K562 (cell line): ENCODE measurements around the gene LRRC47. TPM values are rescaled to one million over a fixed set of nuclear protein-coding genes. Genes with fewer than 3 reads are reported as not detected.

ENCODE experiments used
- CCAR2 ChIP-seq: fragments of 200-400 bp; formaldehyde crosslinking; IDR thresholded peaks from 2 replicates; pipeline ENCODE4 v1.6.1; 2017; ENCODE audit warnings: mild to moderate bottlenecking, low read depth, low read length
- ELK3 ChIP-seq: fragments of 450-650 bp; formaldehyde crosslinking; IDR thresholded peaks from 2 replicates; pipeline ENCODE4 v1.4.0; 2020; ENCODE audit warnings: mild to moderate bottlenecking
- ETS1 ChIP-seq: conservative IDR thresholded peaks from 2 replicates; pipeline ENCODE4 v1.6.1; 2011; ENCODE audit warnings: low read depth, mild to moderate bottlenecking, low read length; ENCODE audit not compliant: control insufficient read depth
- FOS ChIP-seq: IDR thresholded peaks from 3 replicates; pipeline ENCODE4 v1.6.1; 2011; ENCODE audit not compliant: insufficient read length; ENCODE audit errors: extremely low read depth
- HINFP ChIP-seq: fragments of 450-650 bp; conservative IDR thresholded peaks from 2 replicates; pipeline ENCODE4 v1.6.1; 2016; ENCODE audit warnings: missing genetic modification characterization, low read depth, mild to moderate bottlenecking, control low read depth, missing compliant biosample characterization
- KAT2B ChIP-seq: IDR thresholded peaks from one replicate; pipeline ENCODE4 v1.6.1; 2012; ENCODE audit warnings: low read depth, mild to moderate bottlenecking, control low read depth, inconsistent platforms, low read length, moderate library complexity
- KLF13 ChIP-seq: fragments of 450-650 bp; IDR thresholded peaks from 2 replicates; pipeline ENCODE4 v1.6.1; 2016; ENCODE audit warnings: missing genetic modification characterization, low read depth, mild to moderate bottlenecking, missing compliant biosample characterization, moderate library complexity, borderline replicate concordance
- MGA ChIP-seq: fragments of 450-650 bp; IDR thresholded peaks from 2 replicates; pipeline ENCODE4 v1.6.1; 2016; ENCODE audit warnings: mild to moderate bottlenecking, moderate library complexity
- SMARCC2 ChIP-seq: fragments of 450-650 bp; IDR thresholded peaks from 2 replicates; pipeline ENCODE4 v1.6.1; 2017; ENCODE audit warnings: antibody characterized with exemption, moderate library complexity, mild to moderate bottlenecking, low read depth
- SNIP1 ChIP-seq: fragments of 450-650 bp; IDR thresholded peaks from 2 replicates; pipeline ENCODE4 v1.7.1; 2017; ENCODE audit warnings: low read depth, mild to moderate bottlenecking
- TCF3 ChIP-seq: sonication (generic); formaldehyde crosslinking; IDR thresholded peaks from 2 replicates; pipeline ENCODE4 v1.4.0; 2020; ENCODE audit warnings: mild to moderate bottlenecking, missing genetic modification reagents
- polyA plus RNA-seq, 8 experiments: library from polyadenylated mRNA; depleted of rRNA in 4 of 8; stranded (reverse) in 5 of 8; unstranded in 3 of 8; fragments of >200 nt; fragmentation: Nextera tagmentation in 2 of 8; fragmentation: Illumina TruSeq in 1 of 8; extraction: Ambion mirVana in 2 of 8; extraction: Trizol in 1 of 8; gene quantifications; 2 replicates each; pipeline versions ENCODE4 v1.2.1 to v1.2.3, GENCODE V29; 2011 to 2014; ENCODE audit warnings: inconsistent platforms in 1 of 8, missing spikeins in 1 of 8
- total RNA-seq, 7 experiments: library from RNA; depleted of rRNA in 6 of 7; stranded (reverse); fragments of >200 nt in 6 of 7; fragmentation: Illumina TruSeq in 2 of 7; extraction: Trizol in 2 of 7; gene quantifications; 2 replicates each; pipeline versions ENCODE4 v1.2.1 to v1.2.3, GENCODE V29; 2011 to 2021; ENCODE audit warnings: low replicate concordance in 1 of 7

Gene LRRC47
- total and polyA plus RNA-seq, 9 of the 15 experiments (the other 6 are each of a cell fraction or from before 2014, with no cell fraction given), result 4.6 to 68.0 (median 35.9) TPM

- no peak for TF ChIP-seq ELK3 (CRISPR knock-in tag)
- TF ChIP-seq KLF13 (tag), result no peak
- TF ChIP-seq KAT2B, result no peak
- TF ChIP-seq SNIP1, result no peak
- TF ChIP-seq MGA, result peak; percentile 81
- no peak for TF ChIP-seq FOS
- 0 out of 2 replicates have a peak, but pooled peaks have one; percentile 3 for TF ChIP-seq TCF3
- TF ChIP-seq HINFP, result no peak
- no peak for TF ChIP-seq ETS1
- TF ChIP-seq SMARCC2, result no peak
- no peak for TF ChIP-seq CCAR2
Measured at GRCh38 chr1:3773572-3774275, 22.6 kb downstream of the LRRC47 start (continued).
